Tibial nerve (tissue), 4 donors: Measurements from ENCODE around the gene B4GALT2. TPM values are rescaled to one million over a fixed set of nuclear protein-coding genes. Genes with fewer than 3 reads are reported as not detected.

Experiments used
- DNase-seq, 2 donors: peaks; one replicate each; pipeline ENCODE4 v3.0.0-alpha.2; 2019; ENCODE audit warnings: low spot score in 2 of 2
- H3K27ac ChIP-seq, 4 donors: fragments of 200-600 bp; sonication (generic) in 3 of 4; one replicate each; pipeline ENCODE4 v1.5.1; 2017 to 2019; ENCODE audit warnings: mild to moderate bottlenecking in 1 of 4
- H3K27me3 ChIP-seq, 2 donors: fragments of 200-600 bp; sonication (generic) in 1 of 2; one replicate each; pipeline versions ENCODE4 v1.5.1 to v1.6.0; 2017 to 2019
- H3K36me3 ChIP-seq, 3 donors: fragments of 200-600 bp; sonication (generic); one replicate each; pipeline ENCODE4 v1.5.1; 2018 to 2019
- H3K4me1 ChIP-seq, 4 donors: fragments of 200-600 bp; sonication (generic) in 3 of 4; one replicate each; pipeline ENCODE4 v1.5.1; 2017 to 2019
- H3K4me3 ChIP-seq, 4 donors: fragments of 200-600 bp; sonication (generic) in 3 of 4; one replicate each; pipeline ENCODE4 v1.5.1; 2017 to 2019; ENCODE audit warnings: mild to moderate bottlenecking in 1 of 4, moderate library complexity in 1 of 4
- H3K9me3 ChIP-seq, 4 donors: fragments of 200-600 bp; sonication (generic) in 3 of 4; one replicate each; pipeline ENCODE4 v1.5.1; 2017 to 2019
- EP300 ChIP-seq, 2 donors: sonication (generic); formaldehyde crosslinking; IDR thresholded peaks; one replicate each; pipeline ENCODE4 v1.6.1; 2017; ENCODE audit warnings: antibody characterized with exemption in 2 of 2, mild to moderate bottlenecking in 1 of 2
- POLR2A ChIP-seq, 2 donors: fragments of 450-650 bp; IDR thresholded peaks; one replicate each; pipeline ENCODE4 v1.6.1; 2017; ENCODE audit warnings: antibody characterized with exemption in 2 of 2, mild to moderate bottlenecking in 2 of 2, moderate library complexity in 2 of 2
- WGBS, 2 donors: methylation state at CpG; one replicate each; pipeline ENCODE4 v1.1.5; 2018; 5-methylcytosine and 5-hydroxymethylcytosine counted together
- total RNA-seq, 4 donors: library from RNA; depleted of rRNA; stranded (reverse); fragments of >200 nt; gene quantifications; one replicate each; pipeline ENCODE4 v1.1.0, GENCODE V29; 2016
- TF ChIP-seq, protein P1 (sequence below), 5 experiments: fragments of 200-600 bp in 3 of 5; fragments of 450-650 bp in 2 of 5; sonication (generic) in 3 of 5; IDR thresholded peaks; one replicate each; pipeline ENCODE4 v1.5.1; 2016 to 2019; ENCODE audit warnings: antibody characterized with exemption in 5 of 5, mild to moderate bottlenecking in 3 of 5, moderate library complexity in 2 of 5

Gene B4GALT2
- total RNA-seq, 4 donors from 2014 or later: 15.5 to 49.8 (median 21.1) TPM

GRCh38 chr1:43984855-43985254 lies 5.8 kb downstream of the B4GALT2 start:
- Histone ChIP-seq H3K4me1 (peaks cover 0 to 31% (median 5%) of the 10 kb centered on the region in 4 donors), H3K36me3 (peaks cover 0 to 55% (median 0%) of the 10 kb centered on the region in 3 donors), H3K9me3 (no peaks in the 10 kb centered on the region), H3K4me3 (no peak overlapping the region), H3K27me3 (no peaks in the 10 kb centered on the region), H3K27ac (no peak overlapping the region)
- TF ChIP-seq POLR2A (IDR thresholded peaks at IDR 0.05) (no peak), EP300 (IDR thresholded peaks at IDR 0.05) (no peak)
- TF ChIP-seq, protein P1, sequence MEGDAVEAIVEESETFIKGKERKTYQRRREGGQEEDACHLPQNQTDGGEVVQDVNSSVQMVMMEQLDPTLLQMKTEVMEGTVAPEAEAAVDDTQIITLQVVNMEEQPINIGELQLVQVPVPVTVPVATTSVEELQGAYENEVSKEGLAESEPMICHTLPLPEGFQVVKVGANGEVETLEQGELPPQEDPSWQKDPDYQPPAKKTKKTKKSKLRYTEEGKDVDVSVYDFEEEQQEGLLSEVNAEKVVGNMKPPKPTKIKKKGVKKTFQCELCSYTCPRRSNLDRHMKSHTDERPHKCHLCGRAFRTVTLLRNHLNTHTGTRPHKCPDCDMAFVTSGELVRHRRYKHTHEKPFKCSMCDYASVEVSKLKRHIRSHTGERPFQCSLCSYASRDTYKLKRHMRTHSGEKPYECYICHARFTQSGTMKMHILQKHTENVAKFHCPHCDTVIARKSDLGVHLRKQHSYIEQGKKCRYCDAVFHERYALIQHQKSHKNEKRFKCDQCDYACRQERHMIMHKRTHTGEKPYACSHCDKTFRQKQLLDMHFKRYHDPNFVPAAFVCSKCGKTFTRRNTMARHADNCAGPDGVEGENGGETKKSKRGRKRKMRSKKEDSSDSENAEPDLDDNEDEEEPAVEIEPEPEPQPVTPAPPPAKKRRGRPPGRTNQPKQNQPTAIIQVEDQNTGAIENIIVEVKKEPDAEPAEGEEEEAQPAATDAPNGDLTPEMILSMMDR (IDR thresholded peaks at IDR 0.05): no peak
- no peak for DNase-seq
- WGBS, 2 donors: 91 to 92% methylated on average over 12 to 16 of the region's 16 CpGs

DNA sequence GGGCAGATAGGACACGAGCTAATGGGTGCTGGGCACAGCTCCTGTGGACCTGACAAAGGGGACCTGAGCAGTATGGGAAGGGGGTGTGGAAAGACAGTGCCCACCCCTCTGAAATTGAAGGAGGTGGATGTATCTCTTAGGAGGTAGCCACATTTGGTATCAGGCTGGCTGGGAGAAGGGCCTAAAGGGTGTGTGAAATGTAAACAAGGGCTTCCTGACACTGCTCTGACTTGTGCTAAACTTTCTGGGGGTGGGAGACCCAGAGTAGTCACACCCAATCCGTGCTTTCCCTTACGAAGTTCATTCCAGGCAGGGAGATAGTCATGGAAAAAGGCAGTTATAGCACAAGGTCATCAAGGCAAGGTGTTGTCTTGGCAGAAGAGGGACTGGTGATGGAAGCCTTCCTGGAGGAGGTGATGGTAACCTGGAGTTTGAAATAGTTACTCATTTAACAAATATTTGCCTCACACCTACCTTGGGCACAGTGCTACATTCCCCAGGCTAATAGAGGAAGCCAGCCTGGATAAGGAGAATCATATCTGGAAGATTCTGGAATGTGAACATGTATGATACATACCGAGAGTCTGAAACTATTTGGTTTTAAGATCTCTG lies 7.1 kb downstream of the B4GALT2 start:
- TF ChIP-seq, protein P1 (IDR thresholded peaks at IDR 0.05): no peak
- TF ChIP-seq EP300 (IDR thresholded peaks at IDR 0.05) (no peak), POLR2A (IDR thresholded peaks at IDR 0.05) (no peak)
- 79 to 80% methylated on average over 4 of the region's 4 CpGs for WGBS, 2 donors
- Histone ChIP-seq H3K9me3 (no peaks in the 10 kb centered on the region), H3K27me3 (no peaks in the 10 kb centered on the region), H3K27ac (no peak overlapping the region), H3K36me3 (peaks cover 0 to 53% (median 0%) of the 10 kb centered on the region in 3 donors), H3K4me1 (peaks cover 0 to 25% (median 7%) of the 10 kb centered on the region in 4 donors), H3K4me3 (no peak overlapping the region)
- DNase-seq: no peak

GRCh38 chr1:43986712-43987111 lies 7.7 kb downstream of the B4GALT2 start:
- no peak for DNase-seq
- H3K27ac ChIP-seq: no peak overlapping the region
- H3K27me3 ChIP-seq: no peaks in the 10 kb centered on the region
- no peaks in the 10 kb centered on the region for H3K9me3 ChIP-seq
- WGBS, 2 donors: 75 to 79% methylated on average over 6 of the region's 6 CpGs
- no peak overlapping the region for H3K4me3 ChIP-seq
- peaks cover 0 to 27% (median 8%) of the 10 kb centered on the region in 4 donors for H3K4me1 ChIP-seq
- TF ChIP-seq EP300 (IDR thresholded peaks at IDR 0.05) (no peak), POLR2A (IDR thresholded peaks at IDR 0.05) (no peak)
- TF ChIP-seq, protein P1 (IDR thresholded peaks at IDR 0.05): no peak
- peaks cover 0 to 47% (median 0%) of the 10 kb centered on the region in 3 donors for H3K36me3 ChIP-seq

- TF ChIP-seq, protein P1 (IDR thresholded peaks at IDR 0.05): no peak
- TF ChIP-seq POLR2A (IDR thresholded peaks at IDR 0.05) (no peak), EP300 (IDR thresholded peaks at IDR 0.05) (no peak)
- H3K4me1 ChIP-seq: peaks cover 0 to 29% (median 10%) of the 10 kb centered on the region in 4 donors
- H3K36me3 ChIP-seq: peaks cover 0 to 41% (median 0%) of the 10 kb centered on the region in 3 donors
- H3K27ac ChIP-seq: no peak overlapping the region
- H3K9me3 ChIP-seq: no peaks in the 10 kb centered on the region
- no peak overlapping the region for H3K4me3 ChIP-seq
- H3K27me3 ChIP-seq: no peaks in the 10 kb centered on the region
- WGBS, 2 donors: 74 to 75% methylated on average over 6 of the region's 6 CpGs
- DNase-seq: no peak
These were observed 8.3 kb downstream of the B4GALT2 start for GRCh38 chr1:43987159-43987902.
